ENCODE results near the gene RPS3. TPM values are rescaled to one million over a fixed set of nuclear protein-coding genes. Genes with fewer than 3 reads are reported as not detected.
"Not testable (repeated sequence)": the region's sequence is repeated elsewhere in the genome, so short reads cannot be mapped to it uniquely, and the experiment has no call there.

Gene RPS3
- total RNA-seq, 3 donors from 2014 or later (not counting 1 experiment from before 2014, with no cell fraction given): 2,027 to 2,376 (median 2,290) TPM

GRCh38 chr11:75352588-75353206 is 46.6 kb upstream of the RPS3 start:
- TF ChIP-seq CTCF (IDR thresholded peaks at IDR 0.05): no peak
- Mint-ChIP-seq H3K27ac (peak overlapping the region; percentile 92 to 94), H3K4me3 (peak overlapping the region; percentile 95), H3K36me3 (no peaks in the 10 kb centered on the region), H3K9me3 (no peaks in the 10 kb centered on the region), H3K27me3 (ENCODE audit: low read depth in 2 of 2) (no peaks in the 10 kb centered on the region), H3K4me1 (peaks cover 47 to 69% of the 10 kb centered on the region in 2 donors)
- no peaks in the 10 kb centered on the region for H3K27me3 ChIP-seq (ENCODE audit: control insufficient read depth, insufficient read depth, low read length)
- no peaks in the 10 kb centered on the region for H3K36me3 ChIP-seq (ENCODE audit: control insufficient read depth, insufficient read depth, low read length)
- no peak for ATAC-seq
- H3K4me1 ChIP-seq (ENCODE audit: control insufficient read depth, insufficient read depth, low read length): peaks cover 46% of the 10 kb centered on the region
- H3K27ac ChIP-seq (ENCODE audit: low read length): peak overlapping the region; percentile 77
- H3K9me3 ChIP-seq (ENCODE audit: control insufficient read depth, insufficient read depth, low read length): no peaks in the 10 kb centered on the region
- 8% methylated on average over 3 of the region's 5 CpGs for WGBS (ENCODE audit: insufficient coverage)
- peak overlapping the region; percentile 62 for H3K4me3 ChIP-seq (ENCODE audit: low read length)
- no peak for DNase-seq
- intact Hi-C loops (cut with micrococcal nuclease): no loop called here

- no peaks in the 10 kb centered on the region for H3K27me3 ChIP-seq (ENCODE audit: control insufficient read depth, insufficient read depth, low read length)
- H3K36me3 Mint-ChIP-seq: no peaks in the 10 kb centered on the region
- H3K9me3 ChIP-seq (ENCODE audit: control insufficient read depth, insufficient read depth, low read length): no peaks in the 10 kb centered on the region
- H3K27ac Mint-ChIP-seq: no peak overlapping the region
- H3K27me3 Mint-ChIP-seq (ENCODE audit: low read depth in 2 of 2): no peaks in the 10 kb centered on the region
- no peak overlapping the region for H3K4me3 Mint-ChIP-seq
- no peaks in the 10 kb centered on the region for H3K9me3 Mint-ChIP-seq
- no peak for ATAC-seq
- TF ChIP-seq CTCF (IDR thresholded peaks at IDR 0.05): no peak
- no peak for DNase-seq
- H3K4me1 ChIP-seq (ENCODE audit: control insufficient read depth, insufficient read depth, low read length): peaks cover 24% of the 10 kb centered on the region
- WGBS (ENCODE audit: insufficient coverage): 97% methylated on average over 10 of the region's 10 CpGs
- H3K4me1 Mint-ChIP-seq: peaks cover 24 to 46% of the 10 kb centered on the region in 2 donors
- intact Hi-C loops (cut with micrococcal nuclease): no loop called here
- H3K27ac ChIP-seq (ENCODE audit: low read length): no peak overlapping the region
- no peak overlapping the region for H3K4me3 ChIP-seq (ENCODE audit: low read length)
- no peaks in the 10 kb centered on the region for H3K36me3 ChIP-seq (ENCODE audit: control insufficient read depth, insufficient read depth, low read length)
These were observed 44.3 kb upstream of the RPS3 start for GRCh38 chr11:75355051-75355450.

- no peaks in the 10 kb centered on the region for H3K9me3 ChIP-seq (ENCODE audit: control insufficient read depth, insufficient read depth, low read length)
- intact Hi-C loops (cut with micrococcal nuclease): no loop called here
- peak overlapping the region in 1 of 2 donors; percentile 6 for H3K27ac Mint-ChIP-seq
These were observed 42.7 kb upstream of the RPS3 start for GRCh38 chr11:75356613-75357012.

GRCh38 chr11:75362285-75362684 is 37.0 kb upstream of the RPS3 start:
- intact Hi-C loops (cut with micrococcal nuclease); H3K27ac Mint-ChIP-seq; H3K36me3 Mint-ChIP-seq; H3K9me3 Mint-ChIP-seq; H3K4me3 ChIP-seq (ENCODE audit: low read length); H3K4me1 ChIP-seq (ENCODE audit: control insufficient read depth, insufficient read depth, low read length); ATAC-seq; H3K27me3 ChIP-seq (ENCODE audit: control insufficient read depth, insufficient read depth, low read length); H3K4me3 Mint-ChIP-seq; H3K9me3 ChIP-seq (ENCODE audit: control insufficient read depth, insufficient read depth, low read length); H3K27me3 Mint-ChIP-seq (ENCODE audit: low read depth in 2 of 2); H3K36me3 ChIP-seq (ENCODE audit: control insufficient read depth, insufficient read depth, low read length); H3K27ac ChIP-seq (ENCODE audit: low read length); DNase-seq; H3K4me1 Mint-ChIP-seq: not testable (repeated sequence)
- 95% methylated on average over 3 of the region's 4 CpGs for WGBS (ENCODE audit: insufficient coverage)

More at GRCh38 chr11:75356613-75357012, 42.7 kb upstream of the RPS3 start:
- Histone ChIP-seq H3K4me3 (ENCODE audit: low read length) (no peak overlapping the region), H3K27ac (ENCODE audit: low read length) (no peak overlapping the region), H3K27me3 (ENCODE audit: control insufficient read depth, insufficient read depth, low read length) (no peaks in the 10 kb centered on the region), H3K36me3 (ENCODE audit: control insufficient read depth, insufficient read depth, low read length) (no peaks in the 10 kb centered on the region), H3K4me1 (ENCODE audit: control insufficient read depth, insufficient read depth, low read length) (peaks cover 12% of the 10 kb centered on the region)
- ATAC-seq (no peak), DNase-seq (no peak)
- no peak for TF ChIP-seq CTCF (IDR thresholded peaks at IDR 0.05)
- H3K9me3 Mint-ChIP-seq: no peaks in the 10 kb centered on the region
- no peaks in the 10 kb centered on the region for H3K36me3 Mint-ChIP-seq
- 94% methylated on average over 2 of the region's 2 CpGs for WGBS (ENCODE audit: insufficient coverage)
- peaks cover 13 to 35% of the 10 kb centered on the region in 2 donors for H3K4me1 Mint-ChIP-seq
- H3K4me3 Mint-ChIP-seq: no peak overlapping the region
- no peaks in the 10 kb centered on the region for H3K27me3 Mint-ChIP-seq (ENCODE audit: low read depth in 2 of 2)

All from natural killer cell (primary cell).